Panc1 (cell line): ENCODE data around the gene ZNF335. TPM values are rescaled to one million over a fixed set of nuclear protein-coding genes. Genes with fewer than 3 reads are reported as not detected.

Experiments used
- ATAC-seq: fragments of 200-7000 bp; cut with Tn5 transposase; 2 replicates; pipeline ENCODE4 v1.9.1; 2020; ENCODE audit warnings: mild to moderate bottlenecking, moderate library complexity
- BruUV-seq: library from RNA; stranded (reverse); fragments of 400-500 nt; replicated peaks from 2 replicates; lab custom pipeline; 2021; lab: Mats Ljungman, UMichigan
- CTCF ChIA-PET: fragments of 300-600 bp; sonication (Branson Sonifier 250); formaldehyde crosslinking; loops from one replicate; lab custom pipeline; 2022; ENCODE audit warnings: antibody characterized with exemption; lab: Charles Lee
- POLR2A ChIA-PET: fragments of 300-600 bp; sonication (Branson Sonifier 250); formaldehyde crosslinking; loops from one replicate; lab custom pipeline; 2022; ENCODE audit warnings: antibody characterized with exemption; lab: Charles Lee
- DNase-seq: peaks from one replicate; pipeline ENCODE4 v3.0.0-alpha.2; 2010; ENCODE audit warnings: low read depth, low spot score
- H3K27ac ChIP-seq: 2 replicates; pipeline ENCODE4 v1.5.1; 2011; ENCODE audit warnings: mild to moderate bottlenecking, low read length, inconsistent platforms
- H3K27me3 ChIP-seq: fragments of 200-500 bp; sonication (Bioruptor generic); 2 replicates; pipeline ENCODE4 v1.6.0; 2014; ENCODE audit warnings: low read length, inconsistent platforms; ENCODE audit not compliant: control insufficient read depth, insufficient read depth
- H3K36me3 ChIP-seq: fragments of 200-500 bp; sonication (Bioruptor generic); 2 replicates; pipeline ENCODE4 v1.5.1; 2014; ENCODE audit warnings: inconsistent platforms, mild to moderate bottlenecking, low read length, moderate library complexity; ENCODE audit not compliant: control insufficient read depth, insufficient read depth
- H3K4me1 ChIP-seq: 2 replicates; pipeline ENCODE4 v1.5.1; 2011; ENCODE audit warnings: inconsistent platforms, mild to moderate bottlenecking, low read length, moderate library complexity; ENCODE audit not compliant: control insufficient read depth, insufficient read depth
- H3K4me3 ChIP-seq, 2 experiments: 2 replicates each; pipeline ENCODE4 v1.5.1; 2011 to 2012; ENCODE audit warnings: low read depth in 2 of 2, low read length in 2 of 2, mild to moderate bottlenecking in 2 of 2, inconsistent platforms in 1 of 2, moderate library complexity in 1 of 2
- H3K9me3 ChIP-seq: fragments of 200-500 bp; sonication (Bioruptor generic); 2 replicates; pipeline ENCODE4 v1.5.1; 2014; ENCODE audit warnings: low read depth, mild to moderate bottlenecking, inconsistent platforms, low read length, moderate library complexity; ENCODE audit not compliant: control insufficient read depth, insufficient read depth
- POLR2AphosphoS5 ChIP-seq: IDR thresholded peaks from 2 replicates; pipeline ENCODE4 v1.6.1; 2012; ENCODE audit warnings: mild to moderate bottlenecking, low read depth, low read length, moderate library complexity
- SIN3A ChIP-seq: IDR thresholded peaks from 2 replicates; pipeline ENCODE4 v1.6.1; 2012; ENCODE audit warnings: low read depth, mild to moderate bottlenecking, low read length, moderate library complexity, borderline replicate concordance; ENCODE audit not compliant: insufficient read depth
- TCF7L2 ChIP-seq: IDR thresholded peaks from 2 replicates; pipeline ENCODE4 v1.6.1; 2011; ENCODE audit warnings: mild to moderate bottlenecking, low read depth, low read length, inconsistent platforms
- in situ Hi-C: cut with HindIII; loops from 2 replicates; pipeline ENCODE4 v1.10.0; 2016; ENCODE audit warnings: low sequenced_read_pairs, low pct_unique_long_range_greater_than_20kb
- intact Hi-C: fragments of 100-400 bp; cut with micrococcal nuclease; formaldehyde crosslinking; loops from one replicate; pipeline ENCODE4 v1.10.0; 2022; ENCODE audit not compliant: unreplicated experiment
- total RNA-seq: library from RNA; stranded (reverse); gene quantifications from one replicate; pipeline ENCODE4 v1.2.1, GENCODE V29; 2021; ENCODE audit not compliant: unreplicated experiment
- TF ChIP-seq, protein P1 (sequence below): fragments of 450-650 bp; IDR thresholded peaks from 2 replicates; pipeline ENCODE4 v1.5.1; 2017; ENCODE audit warnings: mild to moderate bottlenecking
- TF ChIP-seq, protein P2 (sequence below), 2 experiments: IDR thresholded peaks; 2 replicates each; pipeline ENCODE4 v1.6.1; 2011 to 2012; ENCODE audit warnings: low read depth in 2 of 2, control low read depth in 1 of 2, low read length in 1 of 2, mild to moderate bottlenecking in 1 of 2, moderate library complexity in 1 of 2; ENCODE audit not compliant: insufficient read depth in 1 of 2

The ZNF335 gene
- total RNA-seq, 1 experiment from 2014 or later = 31.1 TPM

DNA sequence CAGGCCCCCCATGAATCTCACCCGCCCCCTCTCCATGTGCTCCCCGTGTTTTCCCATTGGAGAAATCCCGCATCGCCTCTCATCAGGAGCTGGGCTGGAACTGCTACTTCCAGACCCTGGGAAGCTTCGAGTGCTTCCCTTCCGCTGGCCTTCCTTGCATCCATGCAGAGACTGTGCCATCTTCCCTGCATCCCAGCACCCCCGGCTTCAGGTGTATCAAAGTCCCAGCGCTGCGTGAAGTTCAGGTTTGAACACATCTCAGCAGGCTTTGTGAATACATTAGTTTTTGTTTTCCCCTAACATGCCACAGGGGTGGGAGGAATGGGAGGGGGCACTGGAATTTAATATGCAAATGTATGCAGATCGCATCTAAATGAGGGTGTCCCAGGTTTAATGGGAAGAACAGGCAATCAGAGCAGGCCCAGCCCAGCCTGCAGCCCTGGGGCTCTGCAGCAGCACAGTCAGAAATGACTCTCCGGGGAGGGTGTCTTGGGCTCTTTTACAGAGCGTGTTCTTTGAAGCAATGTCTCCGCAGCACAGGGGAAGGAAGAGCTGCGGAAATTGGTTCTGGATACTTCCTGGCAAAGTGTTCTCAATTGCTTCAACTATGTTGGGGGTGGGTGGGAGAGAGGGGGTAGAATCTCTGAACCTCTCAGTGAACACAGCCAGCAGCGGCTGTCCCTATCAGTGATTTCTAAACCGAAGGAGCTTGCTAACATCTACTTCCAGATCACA, 28.4 kb upstream of the ZNF335 start:
- in situ Hi-C loops = no loop called here

DNA sequence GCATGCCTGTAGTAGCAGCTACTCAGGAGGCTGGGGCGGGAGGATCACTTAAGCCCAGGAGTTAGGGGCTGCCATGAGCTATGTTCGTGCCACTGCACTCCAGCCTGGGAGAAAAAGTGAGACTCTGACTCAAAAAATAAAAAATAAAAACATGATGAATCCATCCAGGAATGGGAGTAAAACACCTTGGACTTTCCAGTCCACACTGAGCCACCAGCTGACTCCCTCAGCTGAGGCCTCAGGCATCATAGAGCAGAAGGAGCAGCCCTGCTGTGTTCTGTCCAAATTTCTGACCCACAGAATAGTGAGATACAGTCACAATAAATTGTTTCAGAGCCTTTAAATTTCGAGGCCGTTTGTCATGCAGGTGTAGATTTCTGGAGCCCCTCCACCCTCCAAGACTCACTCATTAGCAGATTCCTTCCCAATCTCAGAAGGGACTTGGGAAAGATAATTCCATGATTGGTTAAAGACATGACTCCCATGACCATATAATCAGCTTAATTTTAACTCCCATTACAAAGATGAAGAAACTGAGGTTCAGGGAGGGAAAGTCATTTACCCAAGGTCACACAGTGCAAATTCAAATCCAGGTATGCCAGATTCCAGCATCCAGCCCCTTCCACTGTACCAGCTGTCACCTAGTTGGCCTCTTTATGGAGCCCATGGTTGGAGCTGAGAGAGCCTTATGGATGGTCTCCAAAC, 27.7 kb upstream of the ZNF335 start:
- Histone ChIP-seq H3K27ac (no peak overlapping the region), H3K27me3 (no peaks in the 10 kb centered on the region), H3K4me3 (no peak overlapping the region), H3K36me3 (no peaks in the 10 kb centered on the region), H3K9me3 (no peaks in the 10 kb centered on the region), H3K4me1 (peaks cover 10% of the 10 kb centered on the region)
- ChIA-PET CTCF (no interaction called here), POLR2A (no interaction called here)
- intact Hi-C loops = no loop called here
- TF ChIP-seq TCF7L2 (no peak), SIN3A (no peak), POLR2AphosphoS5 (no peak)
- TF ChIP-seq, protein P1, sequence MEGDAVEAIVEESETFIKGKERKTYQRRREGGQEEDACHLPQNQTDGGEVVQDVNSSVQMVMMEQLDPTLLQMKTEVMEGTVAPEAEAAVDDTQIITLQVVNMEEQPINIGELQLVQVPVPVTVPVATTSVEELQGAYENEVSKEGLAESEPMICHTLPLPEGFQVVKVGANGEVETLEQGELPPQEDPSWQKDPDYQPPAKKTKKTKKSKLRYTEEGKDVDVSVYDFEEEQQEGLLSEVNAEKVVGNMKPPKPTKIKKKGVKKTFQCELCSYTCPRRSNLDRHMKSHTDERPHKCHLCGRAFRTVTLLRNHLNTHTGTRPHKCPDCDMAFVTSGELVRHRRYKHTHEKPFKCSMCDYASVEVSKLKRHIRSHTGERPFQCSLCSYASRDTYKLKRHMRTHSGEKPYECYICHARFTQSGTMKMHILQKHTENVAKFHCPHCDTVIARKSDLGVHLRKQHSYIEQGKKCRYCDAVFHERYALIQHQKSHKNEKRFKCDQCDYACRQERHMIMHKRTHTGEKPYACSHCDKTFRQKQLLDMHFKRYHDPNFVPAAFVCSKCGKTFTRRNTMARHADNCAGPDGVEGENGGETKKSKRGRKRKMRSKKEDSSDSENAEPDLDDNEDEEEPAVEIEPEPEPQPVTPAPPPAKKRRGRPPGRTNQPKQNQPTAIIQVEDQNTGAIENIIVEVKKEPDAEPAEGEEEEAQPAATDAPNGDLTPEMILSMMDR = no peak
- TF ChIP-seq, protein P2, sequence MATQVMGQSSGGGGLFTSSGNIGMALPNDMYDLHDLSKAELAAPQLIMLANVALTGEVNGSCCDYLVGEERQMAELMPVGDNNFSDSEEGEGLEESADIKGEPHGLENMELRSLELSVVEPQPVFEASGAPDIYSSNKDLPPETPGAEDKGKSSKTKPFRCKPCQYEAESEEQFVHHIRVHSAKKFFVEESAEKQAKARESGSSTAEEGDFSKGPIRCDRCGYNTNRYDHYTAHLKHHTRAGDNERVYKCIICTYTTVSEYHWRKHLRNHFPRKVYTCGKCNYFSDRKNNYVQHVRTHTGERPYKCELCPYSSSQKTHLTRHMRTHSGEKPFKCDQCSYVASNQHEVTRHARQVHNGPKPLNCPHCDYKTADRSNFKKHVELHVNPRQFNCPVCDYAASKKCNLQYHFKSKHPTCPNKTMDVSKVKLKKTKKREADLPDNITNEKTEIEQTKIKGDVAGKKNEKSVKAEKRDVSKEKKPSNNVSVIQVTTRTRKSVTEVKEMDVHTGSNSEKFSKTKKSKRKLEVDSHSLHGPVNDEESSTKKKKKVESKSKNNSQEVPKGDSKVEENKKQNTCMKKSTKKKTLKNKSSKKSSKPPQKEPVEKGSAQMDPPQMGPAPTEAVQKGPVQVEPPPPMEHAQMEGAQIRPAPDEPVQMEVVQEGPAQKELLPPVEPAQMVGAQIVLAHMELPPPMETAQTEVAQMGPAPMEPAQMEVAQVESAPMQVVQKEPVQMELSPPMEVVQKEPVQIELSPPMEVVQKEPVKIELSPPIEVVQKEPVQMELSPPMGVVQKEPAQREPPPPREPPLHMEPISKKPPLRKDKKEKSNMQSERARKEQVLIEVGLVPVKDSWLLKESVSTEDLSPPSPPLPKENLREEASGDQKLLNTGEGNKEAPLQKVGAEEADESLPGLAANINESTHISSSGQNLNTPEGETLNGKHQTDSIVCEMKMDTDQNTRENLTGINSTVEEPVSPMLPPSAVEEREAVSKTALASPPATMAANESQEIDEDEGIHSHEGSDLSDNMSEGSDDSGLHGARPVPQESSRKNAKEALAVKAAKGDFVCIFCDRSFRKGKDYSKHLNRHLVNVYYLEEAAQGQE (IDR thresholded peaks at IDR 0.05; ENCODE audit: insufficient read depth in 1 of 2, low read depth in 2 of 2, low read length in 1 of 2) = no peak
- ATAC-seq = no peak
- in situ Hi-C loops = no loop called here
- DNase-seq = no peak
- BruUV-seq = no TSS peak

More for the DNA sequence above, 28.4 kb upstream of the ZNF335 start:
- Histone ChIP-seq H3K36me3 (no peaks in the 10 kb centered on the region), H3K27ac (no peak overlapping the region), H3K4me3 (no peak overlapping the region), H3K27me3 (no peaks in the 10 kb centered on the region), H3K4me1 (0 out of 2 replicates have a peak, but pooled peaks cover 4% of the 10 kb centered on the region), H3K9me3 (no peaks in the 10 kb centered on the region)
- DNase-seq (no peak), ATAC-seq (no peak)
- ChIA-PET POLR2A (no interaction called here), CTCF (interaction anchor here (0.6 kb wide), 1 partner anchor 201 kb away, joined by 3 read pairs; no protein-coding TSS in a partner anchor)
- intact Hi-C loops = no loop called here
- no TSS peak for BruUV-seq
- TF ChIP-seq, protein P1 = no peak
- TF ChIP-seq TCF7L2 (no peak), SIN3A (no peak), POLR2AphosphoS5 (no peak)
- TF ChIP-seq, protein P2 (IDR thresholded peaks at IDR 0.05; ENCODE audit: insufficient read depth in 1 of 2, low read depth in 2 of 2, low read length in 1 of 2) = no peak
